Measurements from ENCODE around the gene FAM124B.

FAM124B gene

GRCh38 chr2:224381521-224382279 is 20.2 kb downstream of the FAM124B start:
- DNase-seq (ENCODE audit: low read depth): no peak

DNA sequence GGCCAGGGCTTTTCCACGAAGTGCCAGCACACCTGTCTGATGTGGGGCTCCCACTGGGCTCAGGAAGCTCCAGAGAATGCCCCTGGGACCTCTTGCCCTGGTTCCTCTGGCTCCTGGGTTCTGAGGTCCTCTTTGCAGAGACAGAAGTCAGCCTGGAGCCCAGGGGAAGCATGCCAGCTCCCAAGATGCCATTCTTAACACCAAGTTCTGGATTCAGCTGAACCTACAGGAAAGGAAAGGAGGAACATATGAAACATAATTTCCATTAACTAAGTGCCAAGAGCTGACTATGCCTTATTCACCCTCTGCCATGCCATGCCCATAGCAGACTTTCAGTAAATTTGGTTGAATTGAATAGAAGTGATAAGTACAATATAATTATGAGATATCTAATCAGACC is 21.9 kb downstream of the FAM124B start:
- DNase-seq (ENCODE audit: low read depth): no peak

DNA sequence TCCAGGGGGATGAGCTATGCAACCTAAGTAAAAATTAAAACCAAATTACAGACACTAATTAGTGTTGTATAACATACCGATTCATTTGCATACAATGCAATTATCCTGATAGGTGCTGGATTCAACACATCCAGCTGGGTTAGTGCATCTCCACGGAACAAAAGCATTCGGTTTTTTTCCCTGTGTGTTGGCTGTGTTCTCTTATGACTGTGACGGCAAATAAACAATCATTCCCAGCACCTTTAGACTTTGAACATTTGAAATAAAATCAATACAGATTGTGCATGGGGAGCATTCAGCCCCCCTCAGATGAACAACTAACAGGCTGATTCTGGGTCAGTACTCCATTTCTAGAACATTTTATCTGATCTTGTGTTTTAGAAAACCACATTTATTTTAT is 22.7 kb downstream of the FAM124B start:
- no peak for DNase-seq (ENCODE audit: low read depth)

DNA sequence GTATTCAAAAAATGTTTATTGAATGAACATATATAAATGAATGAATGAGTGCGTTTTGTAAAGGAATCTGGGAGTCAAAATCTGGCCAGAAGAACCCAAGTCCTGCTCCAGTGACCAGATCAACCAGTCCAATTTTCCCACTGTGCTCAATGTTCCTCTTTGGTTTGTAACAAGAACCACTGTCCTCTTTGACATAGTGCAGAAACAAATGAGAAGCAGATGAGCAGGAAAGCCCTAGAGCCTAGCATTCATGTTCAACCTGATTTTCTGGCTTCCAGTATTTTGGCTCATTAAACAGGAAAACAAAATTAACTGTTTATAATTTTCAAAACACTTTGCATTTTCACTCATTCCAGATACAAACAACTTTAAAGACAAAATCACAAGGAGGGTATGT is 23.2 kb downstream of the FAM124B start:
- DNase-seq (ENCODE audit: low read depth): no peak

GRCh38 chr2:224377751-224378700 is 23.9 kb downstream of the FAM124B start:
- no peak for DNase-seq (ENCODE audit: low read depth)

DNA sequence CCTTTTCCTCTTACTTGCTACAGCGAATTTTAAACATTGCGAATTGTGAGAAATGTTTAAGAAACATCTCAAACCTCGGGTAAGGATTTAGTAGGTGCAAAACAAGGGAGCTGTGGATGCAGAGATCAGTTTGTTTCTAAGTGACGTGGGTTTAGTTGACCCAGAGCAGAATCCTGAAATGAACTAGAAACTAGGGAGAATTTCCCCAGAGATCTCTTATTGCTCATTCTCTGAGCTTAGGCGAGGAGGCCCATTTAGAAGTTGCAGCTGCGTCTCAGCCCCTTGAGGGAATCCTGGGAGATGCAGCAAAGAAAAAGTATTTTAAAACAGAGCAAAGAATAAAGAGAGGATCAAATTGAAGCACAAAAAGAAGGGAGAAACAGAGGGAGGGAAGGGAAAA is 29.3 kb downstream of the FAM124B start:
- no peak for DNase-seq (ENCODE audit: low read depth)

DNA sequence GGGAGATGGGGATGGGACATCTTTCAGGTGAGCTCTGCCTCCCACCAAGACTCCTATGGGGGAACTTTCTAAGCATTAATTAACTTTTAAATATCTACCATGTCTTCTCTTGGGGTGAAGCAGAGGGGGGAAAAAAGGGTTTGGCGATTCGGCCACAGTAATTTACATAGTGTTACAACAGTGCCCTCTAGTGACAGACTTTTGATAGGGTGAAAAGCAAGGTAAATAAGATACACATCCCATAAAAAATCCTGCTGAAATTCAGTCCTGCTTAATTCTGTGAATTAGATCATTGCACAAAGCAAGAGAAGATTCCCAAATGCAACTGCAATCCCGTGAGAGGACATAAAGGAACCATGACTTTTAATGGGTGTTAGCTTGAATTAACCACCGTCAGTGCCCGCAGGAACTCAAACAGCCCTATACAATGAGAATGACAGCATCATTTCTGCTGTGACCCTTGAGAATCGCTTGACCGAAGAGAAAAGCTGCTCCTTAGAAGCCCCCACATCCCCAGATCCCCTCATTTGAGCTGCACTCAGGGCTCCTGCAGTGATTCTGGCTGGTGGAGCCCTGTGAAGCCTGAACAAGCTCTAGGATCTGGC is 32.8 kb downstream of the FAM124B start:
- DNase-seq (ENCODE audit: low read depth): no peak

GRCh38 chr2:224366267-224366844 is 35.6 kb downstream of the FAM124B start:
- no peak for DNase-seq (ENCODE audit: low read depth)

DNA sequence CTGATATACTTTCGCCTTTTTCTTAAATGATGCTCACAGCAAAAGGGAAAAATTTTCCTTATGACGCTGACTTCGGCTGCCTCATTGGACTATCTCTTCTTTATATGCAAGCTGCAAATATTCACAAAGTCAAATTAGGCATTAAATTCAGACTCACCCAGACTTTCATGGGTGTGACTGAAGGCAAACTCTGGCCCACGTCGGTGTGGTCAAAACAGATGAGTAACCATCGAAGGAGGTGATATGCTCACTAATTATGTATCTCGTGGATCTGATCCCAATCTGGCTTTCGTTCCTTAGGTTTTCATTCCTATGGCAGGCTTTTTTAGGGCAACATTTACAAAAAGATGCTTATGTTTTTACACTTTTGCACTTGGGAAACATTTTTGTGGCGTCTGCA is 36.6 kb downstream of the FAM124B start:
- no peak for DNase-seq (ENCODE audit: low read depth)

- DNase-seq (ENCODE audit: low read depth): no peak
Observed at GRCh38 chr2:224363281-224363680, 38.6 kb downstream of the FAM124B start.

DNA sequence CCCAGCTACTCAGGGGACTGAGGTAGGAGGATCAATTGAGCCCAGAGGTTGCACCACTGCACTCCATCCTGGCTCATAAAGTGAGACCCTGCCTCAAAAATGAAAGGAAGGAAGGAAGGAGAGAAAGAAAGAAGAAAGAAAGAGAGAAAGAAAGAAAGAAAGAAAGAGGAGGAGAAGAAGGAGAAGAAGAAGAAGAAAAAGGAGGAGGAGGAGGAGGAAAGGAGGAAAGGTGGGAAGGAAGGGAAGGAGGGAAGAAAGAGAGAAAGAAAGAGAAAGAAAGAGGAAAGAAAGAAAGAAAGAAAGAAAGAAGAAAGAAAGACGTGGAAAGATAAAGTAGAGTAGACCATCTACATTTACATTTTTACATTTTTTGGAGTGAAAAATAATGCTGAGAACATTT is 39.8 kb downstream of the FAM124B start:
- no peak for DNase-seq (ENCODE audit: low read depth)

DNA sequence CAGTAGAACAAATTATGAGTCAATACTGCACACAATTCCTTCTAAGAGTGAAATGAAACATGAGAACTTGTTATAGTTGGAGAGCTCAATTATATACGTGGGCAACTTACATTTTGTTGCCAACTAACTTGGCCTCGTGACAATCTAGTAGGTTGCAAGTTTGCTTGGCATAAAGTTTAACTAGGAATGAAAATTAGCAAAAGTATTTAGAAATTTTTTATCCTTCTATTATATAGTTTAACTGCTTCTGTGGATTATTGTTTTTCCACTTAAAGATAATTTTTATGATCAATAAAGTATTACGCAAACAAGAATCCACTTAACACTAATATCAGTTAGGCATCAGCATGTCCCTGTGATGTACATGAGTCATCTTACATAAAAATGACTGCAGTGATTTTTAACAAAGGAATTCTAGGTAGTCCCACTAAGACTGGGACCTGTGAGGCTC is 41.1 kb downstream of the FAM124B start:
- DNase-seq (ENCODE audit: low read depth): no peak

DNA sequence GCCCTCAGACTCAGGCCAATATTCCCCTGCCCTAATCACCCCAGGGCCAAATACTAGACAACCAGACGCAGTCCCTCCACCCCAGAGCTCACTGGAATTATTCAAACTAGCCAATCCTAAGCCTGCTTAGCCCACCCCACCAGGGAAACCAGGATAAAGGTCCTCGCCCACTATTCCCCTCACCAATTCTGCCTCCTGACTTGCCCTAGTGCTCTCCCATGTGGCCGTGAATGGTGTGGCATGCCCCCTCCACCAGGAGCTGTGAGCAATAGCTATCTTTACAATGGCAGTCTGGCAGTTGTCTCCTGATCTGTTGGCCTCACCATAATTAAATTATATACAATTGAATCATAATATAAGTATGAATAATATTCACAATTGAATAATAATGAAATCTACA is 42.3 kb downstream of the FAM124B start:
- no peak for DNase-seq (ENCODE audit: low read depth)

- DNase-seq (ENCODE audit: low read depth): peak; percentile 14
Observed at GRCh38 chr2:224357098-224357901, 44.6 kb downstream of the FAM124B start.

- no peak for DNase-seq (ENCODE audit: low read depth)
Observed at GRCh38 chr2:224354632-224355211, 47.2 kb downstream of the FAM124B start.

- DNase-seq (ENCODE audit: low read depth): no peak
Observed at GRCh38 chr2:224350703-224351102, 51.2 kb downstream of the FAM124B start.

DNA sequence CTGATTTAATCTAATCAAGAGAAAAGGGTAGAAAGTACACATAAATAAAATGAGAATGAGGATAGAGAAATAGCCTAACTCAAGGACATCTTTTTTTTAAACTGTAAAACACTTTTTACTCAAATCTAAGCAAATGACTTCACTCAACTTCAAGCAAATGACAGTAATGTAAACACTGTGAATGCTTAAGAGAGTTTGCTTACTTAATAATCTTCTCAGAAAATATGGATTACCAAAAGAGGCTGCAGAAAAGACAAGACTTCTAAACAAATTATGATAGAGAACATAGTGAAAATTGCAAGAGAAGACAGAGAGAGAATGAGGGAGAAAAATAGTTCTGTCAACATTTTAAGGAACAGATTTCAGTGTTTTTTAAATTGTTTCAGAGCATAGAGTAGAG is 52.5 kb downstream of the FAM124B start:
- DNase-seq (ENCODE audit: low read depth): no peak

DNA sequence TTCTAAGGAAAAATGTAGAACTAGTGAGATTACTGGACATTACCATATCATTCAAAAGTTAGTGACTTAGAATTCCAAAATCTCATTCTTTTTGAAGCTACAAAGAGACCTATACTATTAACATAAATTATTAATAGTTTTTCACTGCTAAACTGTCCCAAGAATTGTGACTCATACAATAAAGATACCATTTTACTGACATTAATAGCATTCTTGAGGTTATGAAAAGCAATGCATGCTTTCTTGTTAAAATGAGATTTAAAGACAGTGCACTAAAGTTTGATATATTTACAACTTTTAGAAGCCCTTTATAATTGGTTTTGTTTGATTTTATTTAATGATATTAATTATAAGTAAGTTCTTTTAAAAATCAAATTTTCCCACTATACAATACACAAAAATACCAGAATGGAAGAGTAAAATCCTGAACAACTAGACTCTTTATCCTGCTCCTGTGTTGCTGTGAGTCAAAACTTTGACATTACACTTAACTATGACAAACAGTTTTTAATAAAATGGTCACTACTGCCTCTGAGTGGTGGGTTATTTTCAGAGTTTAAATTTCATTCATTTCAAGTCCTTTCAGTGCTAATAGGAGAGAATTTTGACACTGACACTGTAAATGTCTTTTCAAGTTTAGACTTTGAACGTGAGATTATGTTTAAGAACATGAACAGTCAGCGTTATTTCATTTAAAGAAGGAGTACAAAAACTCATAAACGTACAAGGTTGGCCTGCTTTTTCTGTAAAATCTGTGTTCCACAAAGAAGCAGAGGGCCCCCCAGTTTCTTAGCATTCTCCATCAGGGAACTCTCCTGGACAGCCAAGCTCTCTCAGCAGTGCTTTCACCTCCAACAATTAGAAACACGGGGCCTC is 54.5 kb downstream of the FAM124B start:
- no peak for DNase-seq (ENCODE audit: low read depth)

DNA sequence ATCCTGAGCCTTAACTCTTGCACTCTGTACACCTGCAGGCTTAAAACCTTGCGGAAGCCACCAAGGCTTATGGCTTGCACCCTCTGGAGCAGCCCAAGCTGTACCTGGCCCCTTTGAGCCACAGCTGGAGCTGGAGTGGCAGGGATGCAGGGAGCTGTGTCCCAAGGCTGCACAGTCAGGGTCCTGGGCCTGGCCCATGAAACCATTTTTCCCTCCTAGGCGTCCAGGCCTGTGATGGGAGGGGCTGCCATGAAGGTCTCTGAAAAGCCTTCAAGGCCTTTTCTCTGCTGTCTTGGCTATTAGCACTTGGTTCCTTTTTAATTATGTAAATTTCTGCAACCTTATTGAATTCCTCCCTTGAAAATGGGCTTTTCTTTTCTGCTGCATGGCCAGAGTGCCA is 56.4 kb downstream of the FAM124B start:
- no peak for DNase-seq (ENCODE audit: low read depth)

- no peak for DNase-seq (ENCODE audit: low read depth)
Observed at GRCh38 chr2:224343226-224343625, 58.7 kb downstream of the FAM124B start.

All from stimulated activated CD8-positive, alpha-beta memory T cell treated with anti-CD3 and anti-CD28 coated beads, Interleukin-7, amount 100 ng/mL, for 24 hours (primary cell).